Measurements from ENCODE around the gene BUB1B.
"Not testable (repeated sequence)": the region's sequence is repeated elsewhere in the genome, so short reads cannot be mapped to it uniquely, and the experiment has no call there.

BUB1B gene

DNA sequence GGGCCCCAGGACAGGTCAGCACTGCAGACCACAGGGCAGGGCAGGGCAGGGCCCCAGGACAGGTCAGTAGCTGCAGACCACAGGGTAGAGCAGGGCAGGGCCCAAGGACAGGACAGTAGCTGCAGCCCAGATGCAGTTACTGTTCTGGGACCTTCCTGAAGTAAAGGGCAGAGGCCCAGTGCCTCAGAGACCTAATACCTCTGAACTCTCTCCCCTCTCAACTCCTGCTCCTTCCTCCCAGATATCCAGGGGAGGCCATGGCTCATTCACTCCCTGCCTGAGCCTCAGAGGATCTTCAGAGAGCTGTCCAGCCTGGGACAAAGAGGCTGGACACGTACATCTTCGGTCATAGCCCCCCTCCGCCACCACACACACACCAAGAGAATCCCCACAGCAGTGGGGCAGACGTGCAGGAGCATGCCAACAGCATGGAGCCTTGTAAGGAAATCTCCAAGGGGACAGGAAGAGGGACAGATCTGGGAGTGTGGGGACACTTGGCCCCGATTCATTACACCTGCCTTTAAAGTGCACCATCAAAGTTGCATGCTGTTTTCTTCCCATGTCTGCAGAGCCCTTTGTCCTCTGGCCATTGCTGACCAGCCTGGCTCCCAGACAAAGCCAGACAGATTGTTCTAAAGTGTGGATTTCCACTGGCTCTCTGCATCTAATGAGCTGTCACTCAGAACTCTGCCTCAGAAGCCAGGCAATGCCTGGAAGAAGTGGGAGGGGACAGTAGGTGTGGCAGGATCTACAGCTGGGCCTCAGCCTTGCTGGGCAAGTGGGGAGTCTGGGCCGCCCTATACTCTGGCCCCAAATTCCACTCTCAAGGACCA lies 24.2 kb upstream of the BUB1B start:
- no peak for DNase-seq

DNA sequence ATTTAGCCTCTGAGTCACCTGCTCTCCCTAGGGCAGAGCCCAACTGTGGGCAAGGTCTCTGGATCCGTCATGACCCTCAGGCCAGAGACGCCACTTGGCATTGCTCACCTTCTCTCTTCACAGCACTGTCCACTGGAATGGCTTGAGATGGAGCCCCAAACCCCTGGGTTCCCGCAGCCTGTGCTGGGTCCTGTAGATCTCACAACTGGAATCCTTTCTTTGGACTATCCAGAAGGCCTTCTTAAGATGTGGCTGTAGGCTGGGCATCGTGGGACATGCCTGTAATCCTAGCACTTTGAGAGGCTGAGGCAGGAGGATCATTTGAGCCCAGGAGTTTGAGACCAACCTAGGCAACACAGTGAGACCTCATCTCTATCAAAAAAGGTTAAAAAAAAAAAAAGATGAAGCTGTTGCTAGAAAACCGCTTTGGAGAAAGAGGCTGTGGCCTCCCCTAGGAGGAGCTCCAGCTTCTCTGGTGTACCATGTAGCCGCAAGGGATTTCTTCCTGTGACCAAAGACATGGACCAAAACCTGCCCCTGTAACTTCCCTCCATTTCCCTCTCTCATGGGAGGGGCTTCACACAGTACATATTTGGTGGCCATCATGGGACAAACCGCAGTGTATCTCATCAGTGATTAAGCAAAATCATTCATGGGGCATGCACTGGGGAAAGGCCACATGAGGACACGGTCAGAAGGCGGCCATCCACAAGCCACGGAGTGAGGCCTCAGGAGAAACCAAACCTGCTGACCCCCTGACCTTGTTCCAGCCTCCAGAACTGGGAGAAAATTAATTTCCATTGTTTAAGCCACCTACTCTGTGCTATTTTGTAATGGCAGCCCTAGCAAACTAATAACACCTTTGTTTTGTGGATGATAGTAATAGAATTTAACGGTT lies 23.3 kb upstream of the BUB1B start:
- DNase-seq: no peak

DNA sequence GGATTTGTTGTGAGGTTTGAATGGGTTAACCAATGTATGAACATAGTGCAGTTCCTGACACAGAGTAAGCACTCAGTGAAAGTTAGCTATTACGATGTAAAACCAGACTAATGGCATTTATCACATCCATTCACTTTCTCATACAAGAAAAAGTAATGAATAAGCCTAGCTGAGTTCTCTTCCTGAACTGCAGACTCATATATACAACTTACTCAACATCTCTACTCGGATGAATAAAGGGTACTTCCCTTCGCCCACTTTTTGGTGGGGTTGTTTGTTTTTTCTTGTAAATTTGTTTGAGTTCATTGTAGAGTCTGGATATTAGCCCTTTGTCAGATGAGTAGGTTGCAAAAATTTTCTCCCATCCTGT lies 22.7 kb upstream of the BUB1B start:
- not testable (repeated sequence) for DNase-seq

- no peak for DNase-seq
Measured at GRCh38 chr15:40142428-40142827, 18.4 kb upstream of the BUB1B start.

- no peak for DNase-seq
Measured at GRCh38 chr15:40146037-40146436, 14.8 kb upstream of the BUB1B start.

- no peak for DNase-seq
Measured at GRCh38 chr15:40149339-40149738, 11.5 kb upstream of the BUB1B start.

DNA sequence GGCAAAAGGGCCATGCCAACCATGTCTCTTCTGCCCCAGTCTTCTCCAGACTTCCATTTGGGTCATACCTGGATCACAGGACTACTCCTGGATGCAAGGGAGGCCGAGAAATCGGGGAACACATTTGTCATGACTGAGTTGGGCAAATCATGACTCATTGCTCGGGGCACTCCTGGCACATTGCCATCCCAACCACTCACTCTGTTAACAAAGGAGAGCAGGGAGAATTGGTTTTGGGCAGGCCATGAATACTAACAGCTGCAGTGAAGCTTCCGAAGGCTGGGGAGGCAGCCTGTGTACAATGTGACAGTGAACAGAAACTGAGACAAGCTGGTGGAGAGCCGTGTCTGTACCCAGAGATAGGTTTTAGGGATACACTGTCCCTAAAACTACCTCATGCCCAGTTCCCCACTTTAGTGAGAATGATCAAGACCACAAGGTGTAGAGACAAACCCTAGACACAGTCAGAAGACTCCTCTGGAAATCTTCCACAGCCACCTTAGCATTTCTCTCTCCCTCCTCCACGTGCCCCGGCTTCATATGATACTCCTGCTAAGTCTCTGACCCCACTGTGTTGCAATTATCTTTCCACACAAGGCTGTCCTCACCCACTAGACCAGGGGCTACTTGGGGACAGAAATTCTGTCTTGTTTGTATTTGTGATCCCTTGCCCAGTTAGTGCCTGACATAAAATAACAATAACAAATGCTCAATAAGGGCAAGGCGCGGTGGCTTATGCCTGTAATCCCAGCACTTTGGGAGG lies 10.5 kb upstream of the BUB1B start:
- peak; percentile 63 to 67 for DNase-seq

DNA sequence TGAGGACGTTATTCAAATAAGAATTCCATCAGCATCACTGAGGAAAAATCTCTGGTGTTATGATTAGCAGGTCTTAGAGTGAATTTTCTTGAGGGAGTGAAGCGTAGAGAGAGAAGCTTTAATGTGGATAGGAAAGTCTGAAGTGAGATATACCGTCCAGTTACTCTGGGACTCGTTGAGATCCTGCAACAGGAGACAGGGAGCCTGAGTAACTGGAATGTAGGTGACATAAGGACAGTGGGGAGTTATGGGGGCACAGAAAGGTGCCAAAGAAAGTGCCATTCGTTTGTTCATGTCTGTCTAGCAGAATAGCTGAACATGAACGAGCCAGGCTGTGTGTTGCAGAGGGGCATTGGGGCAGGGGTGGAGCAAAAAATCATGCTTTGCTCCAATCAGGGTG lies 9.4 kb upstream of the BUB1B start:
- DNase-seq: no peak

DNA sequence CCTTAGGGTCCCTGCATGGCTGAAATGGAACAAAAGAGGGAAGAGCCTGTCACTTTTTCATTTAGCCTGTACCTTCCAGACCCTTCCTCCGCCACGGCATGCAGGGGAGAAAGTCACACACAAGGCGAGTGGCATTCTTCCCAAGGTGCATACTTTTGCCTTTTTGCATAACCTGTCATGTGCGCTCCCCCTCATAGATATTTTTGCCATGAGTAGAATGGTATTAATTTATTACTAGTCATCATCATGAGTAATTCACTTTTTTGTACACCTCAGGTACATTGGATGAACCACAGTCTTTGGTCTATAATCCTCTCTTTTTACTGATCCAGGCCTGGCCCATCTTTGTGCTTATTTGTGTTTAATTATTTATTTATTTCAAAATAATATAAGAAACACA lies 8.9 kb upstream of the BUB1B start:
- DNase-seq: no peak

GRCh38 chr15:40154821-40155220 lies 6.0 kb upstream of the BUB1B start:
- DNase-seq: not testable (repeated sequence)

DNA sequence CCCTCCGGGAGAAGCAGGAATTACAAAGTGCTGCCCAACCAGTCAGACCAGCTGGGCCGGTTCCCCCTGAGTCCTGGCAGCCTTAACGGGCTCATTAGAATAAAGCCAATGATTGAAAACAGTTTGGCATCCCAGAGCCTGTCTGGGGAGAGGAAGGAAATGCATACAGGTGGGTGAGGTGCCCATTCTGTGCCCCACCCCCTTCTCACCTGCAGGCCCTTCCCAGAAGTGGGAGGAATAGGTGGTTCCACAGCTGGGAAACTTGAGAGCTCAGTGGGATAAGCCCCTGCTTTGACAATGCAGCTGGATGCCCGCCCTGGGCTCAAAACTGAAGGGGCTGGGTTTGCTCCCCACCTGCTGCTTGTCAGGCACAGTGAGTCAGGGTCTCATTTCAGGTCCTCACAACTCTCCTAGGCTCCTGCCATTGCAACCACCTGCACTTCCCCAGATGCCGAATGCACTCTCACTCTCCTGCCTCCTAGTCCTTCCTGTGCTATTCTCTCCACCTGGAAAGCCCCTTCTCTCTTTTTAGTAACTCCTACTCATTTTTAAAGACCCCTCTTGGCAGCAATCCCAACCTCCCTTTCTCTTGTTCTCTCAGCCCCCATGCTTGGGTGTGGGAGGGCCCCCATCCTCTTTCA lies 5.5 kb upstream of the BUB1B start:
- DNase-seq: peak in 1 of 2 donors; percentile 7

DNA sequence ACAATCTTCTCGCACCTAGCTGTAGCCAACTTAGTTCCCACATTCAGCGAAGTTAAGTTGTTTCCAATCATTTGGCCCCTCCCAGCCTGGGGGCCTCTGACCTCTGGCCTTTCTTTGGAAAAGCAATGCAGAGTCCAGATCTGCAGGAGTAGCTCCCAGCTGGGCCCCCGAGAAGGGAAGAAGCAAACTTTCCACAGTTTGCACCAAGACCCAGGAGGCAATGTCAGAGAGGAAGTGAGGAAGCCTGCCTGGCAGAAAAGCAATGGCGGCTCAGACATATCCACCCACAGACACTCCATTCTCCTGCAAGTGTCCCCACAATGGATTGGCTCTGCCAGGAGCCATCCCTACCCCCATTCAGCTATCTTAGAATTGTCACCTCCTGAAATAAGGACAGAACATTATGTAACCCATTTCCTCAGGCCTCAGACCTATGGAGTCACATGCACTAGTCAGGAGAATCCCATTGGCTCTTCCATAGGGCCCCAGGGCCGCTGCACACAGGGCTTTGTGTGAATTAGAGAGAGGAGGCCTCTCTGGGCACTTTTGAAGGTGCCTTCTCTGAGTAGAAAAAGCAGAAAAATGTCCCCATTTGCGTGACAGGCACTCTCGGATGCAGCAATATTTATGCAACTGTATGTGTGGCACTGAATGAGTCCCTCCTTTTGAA lies 3.0 kb upstream of the BUB1B start:
- peak; percentile 47 to 48 for DNase-seq

GRCh38 chr15:40160021-40160420 lies 848 bp upstream of the BUB1B start:
- DNase-seq: no peak

DNA sequence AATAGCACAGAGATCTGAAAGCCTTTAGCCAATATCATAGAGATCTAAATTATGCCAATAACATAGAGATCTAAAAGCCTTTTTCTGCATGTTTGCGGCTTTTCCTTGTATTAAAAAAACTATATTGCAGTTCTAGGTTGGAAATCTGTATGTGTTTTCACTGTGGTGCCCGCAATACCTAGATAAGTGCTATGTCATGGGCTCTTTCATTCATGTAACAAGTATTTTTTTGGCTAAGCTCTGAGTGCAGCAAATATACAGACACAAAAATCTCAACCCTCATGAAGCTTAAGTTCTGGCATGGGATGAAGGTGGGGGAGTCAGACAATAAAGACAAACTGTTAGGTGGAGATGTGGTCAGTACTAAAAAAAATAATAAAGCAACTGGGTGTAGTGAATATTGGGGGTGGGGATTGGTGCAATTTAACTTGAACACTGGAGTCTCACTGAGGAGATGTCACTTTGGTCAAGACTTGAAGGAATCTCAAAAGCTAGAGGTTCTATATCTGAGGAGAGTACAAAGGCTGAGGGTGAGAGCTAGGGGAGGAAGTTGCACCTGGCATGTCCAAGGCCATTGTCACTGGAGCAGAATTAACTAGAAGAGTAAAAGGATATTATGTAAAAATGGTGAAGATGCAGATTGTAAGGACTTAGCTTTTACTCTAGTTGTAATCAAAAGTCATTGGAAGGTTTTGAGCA lies 973 bp downstream of the BUB1B start:
- no peak for DNase-seq

GRCh38 chr15:40162552-40162951 lies 1.7 kb downstream of the BUB1B start:
- peak in 1 of 2 donors; percentile 15 for DNase-seq

DNA sequence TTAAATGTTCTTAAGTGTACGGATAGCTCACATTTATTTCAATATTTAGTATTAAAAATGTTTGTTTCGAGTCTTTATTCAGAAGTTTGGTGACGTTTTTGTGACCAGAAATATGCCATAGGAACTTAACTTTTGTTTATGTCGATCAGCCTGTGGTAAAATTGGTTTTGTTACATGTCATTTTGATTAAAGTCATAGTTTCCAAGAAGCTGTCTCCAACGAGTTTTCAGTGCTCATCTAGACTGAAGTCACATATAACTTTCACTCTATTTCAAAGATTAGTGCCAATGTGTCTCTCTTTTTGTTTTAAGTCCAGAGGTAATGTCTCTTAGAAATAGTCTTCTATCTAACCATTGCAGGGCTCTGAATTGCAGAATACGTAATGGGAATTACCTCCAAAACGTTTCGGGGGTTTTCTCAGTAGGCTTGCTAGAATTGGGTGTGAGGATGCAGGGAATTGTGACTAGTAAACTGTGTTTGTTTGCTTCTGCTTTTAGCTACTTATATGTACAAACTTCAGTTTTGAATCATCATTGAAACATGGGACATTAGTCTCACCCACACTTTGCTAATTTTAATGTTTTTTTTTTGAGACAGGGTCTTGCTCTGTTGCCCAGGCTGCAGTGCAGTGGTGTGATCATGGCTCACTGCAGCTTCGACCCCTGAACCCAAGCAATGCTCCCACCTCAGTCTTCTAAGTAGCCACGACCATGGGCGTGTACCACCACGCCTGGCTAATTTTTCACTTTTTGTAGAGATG lies 3.0 kb downstream of the BUB1B start:
- DNase-seq: no peak

DNA sequence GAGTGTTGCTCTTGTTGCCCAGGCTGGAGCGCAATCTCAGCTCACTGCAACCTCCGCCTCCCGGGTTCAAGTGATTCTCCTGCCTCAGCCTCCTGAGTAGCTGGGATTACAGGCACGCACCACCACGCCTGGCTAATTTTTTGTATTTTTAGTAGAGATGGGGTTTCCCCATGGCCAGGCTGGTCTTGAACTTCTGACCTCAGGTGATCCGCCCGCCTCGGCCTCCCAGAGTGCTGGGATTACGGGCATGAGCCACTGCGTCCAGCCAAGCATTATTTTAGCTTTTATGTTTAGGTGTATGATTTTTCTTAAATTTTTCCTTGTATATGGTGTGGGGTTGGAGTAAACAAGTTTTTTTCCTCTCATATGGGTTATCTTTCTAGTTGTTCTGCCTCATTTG lies 6.5 kb downstream of the BUB1B start:
- DNase-seq: not testable (repeated sequence)

DNA sequence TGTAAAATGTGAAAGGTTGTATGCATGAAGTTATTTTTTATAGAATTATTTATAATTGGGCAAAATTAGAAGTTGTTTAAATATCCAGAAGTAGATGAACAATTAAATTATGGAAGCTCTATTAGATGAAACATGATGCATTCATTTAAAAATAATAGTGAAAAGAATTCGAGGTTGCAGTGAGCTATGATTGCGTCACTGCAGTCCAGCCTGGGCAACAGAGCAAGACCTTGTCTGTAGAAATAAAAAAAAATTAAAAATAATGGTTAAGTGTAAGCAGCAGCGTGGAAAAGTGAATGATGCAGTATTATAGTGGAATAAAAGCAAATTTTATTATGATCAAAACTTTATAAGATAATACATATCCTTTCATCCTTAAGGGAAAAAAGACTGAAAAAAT lies 14.3 kb downstream of the BUB1B start:
- DNase-seq: no peak

GRCh38 chr15:40182358-40183029 lies 21.6 kb downstream of the BUB1B start:
- peak; percentile 25 to 54 for DNase-seq
